GM18907 (cell line): Measurements from ENCODE around the gene DNAJC11.
"Not testable (repeated sequence)": the region's sequence is repeated elsewhere in the genome, so short reads cannot be mapped to it uniquely, and the experiment has no call there.

Source experiments
- ATAC-seq: cut with Tn5 transposase; IDR thresholded peaks from one replicate; pipeline ENCODE4 v1.9.1; 2021; ENCODE audit warnings: mild to moderate bottlenecking, moderate library complexity; ENCODE audit not compliant: unreplicated experiment

DNAJC11 gene

DNA sequence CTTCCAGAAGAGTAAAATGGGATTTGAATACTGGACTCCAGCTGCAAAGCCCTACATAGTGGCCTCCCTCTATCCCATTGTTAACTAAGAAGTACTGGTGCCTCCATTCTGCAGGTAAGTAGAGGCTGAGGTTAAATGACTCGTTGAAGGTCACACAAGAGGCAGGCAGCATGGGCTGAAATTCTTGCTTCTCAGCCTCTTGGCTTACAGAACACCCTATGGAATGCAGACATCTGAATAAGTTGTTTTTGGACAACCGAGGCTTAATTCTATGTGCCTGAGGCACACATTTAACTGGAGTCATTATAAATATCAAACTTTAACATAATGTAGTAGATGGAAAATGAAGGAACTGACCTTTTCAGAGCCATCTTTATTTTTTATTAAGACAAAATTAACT, 5.7 kb downstream of the DNAJC11 start:
- no peak for ATAC-seq

GRCh38 chr1:6694121-6694713, 7.4 kb downstream of the DNAJC11 start:
- ATAC-seq, result no peak

DNA sequence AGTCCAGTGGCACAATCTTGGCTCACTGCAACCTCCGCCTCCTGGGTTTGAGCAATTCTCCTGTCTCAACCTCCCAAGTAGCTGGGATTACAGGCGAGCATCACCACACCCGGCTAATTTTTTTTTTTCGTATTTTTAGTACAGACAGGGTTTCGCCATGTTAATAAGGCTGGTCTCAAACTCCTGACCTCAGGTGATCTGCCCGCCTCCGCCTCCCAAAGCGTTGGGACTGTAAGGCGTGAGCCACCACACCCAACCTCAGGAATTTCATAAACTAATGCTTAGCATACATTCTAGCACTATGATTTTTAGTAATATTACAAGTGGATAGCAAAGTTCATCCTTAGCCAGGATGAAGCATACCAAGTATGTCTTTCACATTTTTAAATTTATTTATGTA, 8.7 kb downstream of the DNAJC11 start:
- ATAC-seq, result no peak

- ATAC-seq, result no peak
Measured at GRCh38 chr1:6691507-6691906, 10.1 kb downstream of the DNAJC11 start.

DNA sequence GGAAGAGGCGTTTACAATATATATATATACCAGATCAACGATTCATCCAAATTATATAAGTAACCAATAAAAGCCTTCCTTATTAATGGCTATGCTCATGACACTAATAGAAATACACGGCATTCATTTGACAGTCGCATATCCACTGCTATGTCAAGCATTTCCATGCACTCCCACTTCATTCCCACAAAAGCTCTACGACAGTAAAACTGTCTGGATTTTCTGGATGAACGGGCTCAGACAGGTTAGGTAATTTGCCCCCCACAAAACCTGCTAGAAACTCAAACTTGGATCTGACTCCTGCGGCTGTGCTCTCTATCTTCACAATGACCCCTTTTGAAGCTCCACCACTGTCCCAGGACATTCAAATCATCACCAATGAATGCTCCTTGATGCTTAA, 11.4 kb downstream of the DNAJC11 start:
- no peak for ATAC-seq

DNA sequence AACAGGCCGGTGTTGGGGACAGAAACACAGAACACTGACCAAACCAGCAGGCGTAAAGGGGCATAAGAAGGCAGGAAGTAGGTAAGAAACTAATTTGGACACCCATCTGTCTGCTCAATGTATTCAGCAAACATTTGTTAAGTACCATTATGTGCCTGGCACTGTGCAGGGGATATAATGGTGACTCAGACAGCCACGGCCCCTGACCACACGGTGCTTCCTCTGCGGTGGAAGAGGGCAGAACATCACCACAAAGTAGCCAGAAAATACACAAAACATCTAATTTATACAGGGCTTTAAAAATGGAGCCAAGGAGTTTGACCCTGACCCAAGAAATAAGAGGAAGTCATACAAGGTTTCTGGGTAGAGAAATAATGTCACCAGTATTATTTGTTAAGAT, 12.9 kb downstream of the DNAJC11 start:
- ATAC-seq, result no peak

GRCh38 chr1:6688001-6688400, 13.6 kb downstream of the DNAJC11 start:
- no peak for ATAC-seq

GRCh38 chr1:6686294-6686693, 15.3 kb downstream of the DNAJC11 start:
- no peak for ATAC-seq

DNA sequence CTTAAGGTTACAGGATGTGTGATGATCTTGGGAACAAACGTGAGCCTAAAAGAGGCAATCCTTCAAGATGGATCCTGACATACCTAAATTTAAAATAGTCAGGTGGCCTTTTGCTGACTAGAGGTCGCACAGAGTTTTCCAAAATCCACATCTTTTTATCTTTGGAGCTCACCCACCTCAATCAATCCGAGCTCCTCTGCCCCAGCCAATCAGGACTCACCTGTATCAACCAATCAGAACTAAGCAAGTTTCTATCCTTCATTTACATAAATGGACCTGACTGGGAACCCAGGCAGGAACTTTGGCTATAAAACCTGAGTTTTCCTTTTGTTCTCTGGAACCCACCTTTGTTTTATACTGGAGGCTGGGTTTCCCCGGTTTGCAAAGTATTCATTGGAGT, 16.2 kb downstream of the DNAJC11 start:
- ATAC-seq, result no peak

- no peak for ATAC-seq
Measured at GRCh38 chr1:6683434-6683833, 18.2 kb downstream of the DNAJC11 start.

DNA sequence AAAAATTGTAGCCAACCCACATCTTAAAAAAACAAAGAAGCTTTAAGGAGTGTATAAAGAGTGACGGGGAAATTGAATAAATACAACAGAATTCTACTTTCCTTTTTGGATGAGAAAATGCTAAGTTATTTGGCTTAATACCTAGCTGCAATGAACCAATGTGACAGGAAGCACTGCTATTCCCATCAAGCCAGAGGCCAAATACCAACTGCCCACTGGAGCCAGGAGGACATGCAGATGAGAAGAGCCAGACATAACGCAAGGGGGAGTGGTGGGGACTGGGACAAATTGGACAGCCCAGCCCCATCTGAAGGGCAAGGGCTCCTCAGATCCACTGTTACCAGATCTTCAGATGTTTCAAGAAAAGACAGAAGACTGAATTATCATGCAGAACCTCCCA, 25.7 kb downstream of the DNAJC11 start:
- no peak for ATAC-seq

DNA sequence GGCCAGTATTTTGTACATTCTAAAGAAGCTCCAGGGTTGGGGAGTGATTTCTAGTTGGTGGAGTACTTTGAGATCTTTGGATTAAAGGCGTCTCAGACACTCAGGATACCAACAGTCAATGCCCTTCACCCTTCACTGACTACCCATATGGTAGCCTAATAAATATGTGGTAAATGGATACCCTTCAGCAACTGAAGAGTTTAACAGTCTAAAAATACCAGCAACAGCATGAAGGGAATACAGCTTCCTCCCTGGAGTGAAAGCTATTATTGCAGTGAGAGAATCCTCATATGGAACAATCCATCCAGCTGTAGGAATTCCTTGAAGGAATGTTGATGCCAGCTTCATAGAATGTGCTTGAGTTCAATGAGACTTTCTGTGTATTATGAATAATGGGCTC, 26.8 kb downstream of the DNAJC11 start:
- no peak for ATAC-seq

DNA sequence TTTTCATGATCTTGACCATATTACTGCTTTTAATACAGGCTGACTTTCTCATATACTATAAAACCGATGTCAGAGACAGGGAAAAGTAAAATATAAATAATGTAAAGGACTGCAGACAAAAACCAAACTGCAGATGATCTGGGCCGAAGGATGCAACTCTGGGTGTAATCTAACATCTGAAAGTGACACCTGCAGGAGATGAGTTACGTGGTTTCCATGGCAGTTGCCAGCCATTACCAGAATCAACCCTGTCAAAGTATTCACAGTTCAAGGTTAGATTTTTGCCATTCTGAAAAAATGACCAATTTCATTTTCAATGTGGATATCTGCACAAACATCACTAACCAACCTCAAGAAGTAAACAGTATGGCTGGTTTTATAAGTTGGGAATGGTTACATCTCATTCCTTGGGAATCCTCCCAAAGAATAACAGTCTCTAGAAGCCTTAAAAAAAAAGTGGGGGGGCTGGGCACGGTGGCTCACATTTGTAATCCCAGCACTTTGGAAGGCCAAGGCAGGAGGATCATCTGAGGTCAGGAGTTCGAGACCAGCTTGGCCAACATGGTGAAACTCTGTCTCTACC, 27.7 kb downstream of the DNAJC11 start:
- ATAC-seq, result no peak

DNA sequence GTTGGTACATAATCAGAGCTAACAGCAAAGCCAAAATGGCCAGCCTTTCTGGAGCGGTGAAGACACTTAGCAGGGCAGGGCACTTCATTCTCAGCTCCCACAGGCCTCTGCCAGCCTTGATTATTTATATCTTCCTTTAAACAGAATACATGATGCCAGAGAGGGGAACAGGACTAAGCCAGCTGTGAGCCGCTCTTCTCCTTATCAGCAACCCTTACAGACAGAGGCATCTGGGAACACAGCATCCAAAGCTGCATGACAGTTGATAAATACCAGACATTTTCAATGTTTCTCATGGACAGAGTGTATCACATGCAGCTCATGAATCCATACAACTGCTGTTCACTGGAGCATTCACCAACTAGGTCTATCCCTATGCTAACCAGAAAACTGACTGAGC, 29.1 kb downstream of the DNAJC11 start:
- no peak for ATAC-seq

- no peak for ATAC-seq
Measured at GRCh38 chr1:6668503-6668902, 33.1 kb downstream of the DNAJC11 start.

DNA sequence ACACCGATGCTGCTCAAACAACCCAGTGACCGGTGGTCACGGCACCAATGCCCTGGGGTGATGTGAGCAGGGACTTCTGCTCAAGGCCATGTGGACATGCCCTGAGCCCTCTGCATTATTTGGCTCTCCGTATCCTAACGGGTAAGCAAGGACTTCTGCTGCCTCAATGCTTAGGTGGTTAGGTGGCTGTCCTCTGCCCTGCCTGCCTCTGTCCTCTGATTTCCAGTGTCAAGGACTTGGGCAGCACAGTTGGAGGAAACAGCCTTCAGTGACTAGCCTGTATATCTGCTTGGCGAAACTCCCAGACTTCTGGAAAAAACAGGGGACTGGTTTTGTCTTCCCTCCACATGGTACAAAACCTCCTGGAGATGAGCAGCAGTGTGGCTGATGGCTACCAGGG, 34.5 kb downstream of the DNAJC11 start:
- ATAC-seq, result no peak

GRCh38 chr1:6666696-6667095, 34.9 kb downstream of the DNAJC11 start:
- no peak for ATAC-seq

GRCh38 chr1:6662468-6662867, 39.1 kb downstream of the DNAJC11 start:
- not testable (repeated sequence) for ATAC-seq

DNA sequence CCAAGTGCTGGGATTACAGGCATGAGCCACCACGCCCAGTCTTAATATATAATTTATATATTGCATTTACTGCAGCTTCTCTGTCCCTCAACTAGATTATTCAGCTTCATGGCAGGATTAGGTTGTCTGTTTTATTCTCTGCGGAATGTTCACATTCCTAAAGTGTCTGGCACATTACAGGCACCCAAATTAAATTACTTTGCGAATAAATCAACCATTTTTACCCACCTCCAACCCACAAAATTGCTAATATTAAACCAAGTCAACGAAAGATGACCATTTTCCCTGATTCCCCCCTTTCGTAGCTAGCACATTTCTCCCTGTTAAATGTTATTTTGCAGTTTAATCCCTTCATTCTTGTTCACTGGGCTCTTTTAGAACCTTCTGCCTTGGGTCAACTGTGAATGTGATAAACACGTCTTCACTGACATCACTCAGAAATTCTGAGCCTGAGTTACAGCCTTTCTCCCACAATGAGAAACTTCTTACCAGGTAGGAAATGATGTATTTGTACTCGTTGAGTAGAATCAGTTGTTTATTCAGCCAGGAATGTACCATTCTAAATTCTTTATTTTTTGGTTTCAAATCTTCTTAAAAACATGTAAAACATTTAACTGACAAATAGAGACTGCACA, 41.1 kb downstream of the DNAJC11 start:
- no peak for ATAC-seq

- ATAC-seq, result no peak
Measured at GRCh38 chr1:6658359-6659060, 43.1 kb downstream of the DNAJC11 start.

DNA sequence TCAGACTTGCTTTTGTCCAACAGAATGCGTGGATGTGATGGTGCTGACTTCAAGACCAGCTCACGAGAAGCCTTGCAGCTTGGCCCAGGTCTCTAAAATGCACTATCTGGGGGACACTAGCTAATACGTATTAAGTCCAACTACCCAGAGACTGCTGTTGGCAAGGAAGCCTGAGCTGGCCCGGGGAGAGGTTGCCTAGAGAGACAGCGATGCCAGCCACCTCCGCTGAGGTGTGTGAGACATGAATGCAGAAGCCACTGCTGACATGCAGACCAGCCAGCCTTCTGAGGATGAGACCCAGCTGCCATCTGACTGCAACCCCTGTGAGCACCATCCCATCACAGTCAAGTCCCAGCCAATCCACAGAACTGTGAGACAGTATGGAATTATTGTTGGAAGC, 44.5 kb downstream of the DNAJC11 start:
- ATAC-seq, result no peak
